Psoas muscle (tissue), 8 donors: Measurements from ENCODE around the gene KLF6. TPM values are rescaled to one million over a fixed set of nuclear protein-coding genes. Genes with fewer than 3 reads are reported as not detected.
A peak's percentile ranks its signal among the peaks of the same experiment; 100 is the strongest.

Experiments
- ATAC-seq, 4 donors: fragments of 200-7000 bp; cut with Tn5 transposase; one replicate each; pipeline ENCODE4 v1.9.1; 2020; ENCODE audit warnings: moderate library complexity in 3 of 4, mild to moderate bottlenecking in 2 of 4
- DNase-seq, 2 donors: peaks; one replicate each; pipeline ENCODE4 v3.0.0-alpha.2; 2020
- H3K27ac ChIP-seq: fragments of 200-600 bp; one replicate; pipeline ENCODE4 v1.8.0; 2022
- H3K27me3 ChIP-seq, 3 donors: fragments of 200-600 bp in 1 of 3; one replicate each; pipeline versions ENCODE4 v1.6.1 to v1.8.0; 2013 to 2022; ENCODE audit warnings: low read length in 2 of 3, mild to moderate bottlenecking in 2 of 3, moderate library complexity in 1 of 3; ENCODE audit not compliant: insufficient read depth in 3 of 3
- H3K36me3 ChIP-seq, 2 donors: fragments of 200-600 bp in 1 of 2; one replicate each; pipeline versions ENCODE4 v1.6.1 to v1.8.0; 2013 to 2022; ENCODE audit warnings: low read depth in 1 of 2, mild to moderate bottlenecking in 1 of 2, moderate library complexity in 1 of 2; ENCODE audit not compliant: insufficient read depth in 1 of 2
- H3K4me1 ChIP-seq: fragments of 200-600 bp; one replicate; pipeline ENCODE4 v1.8.0; 2022
- H3K4me3 ChIP-seq: fragments of 200-600 bp; one replicate; pipeline ENCODE4 v1.8.0; 2022; ENCODE audit warnings: mild to moderate bottlenecking
- H3K9me3 ChIP-seq: fragments of 200-600 bp; one replicate; pipeline ENCODE4 v1.8.0; 2022
- CTCF ChIP-seq: fragments of 200-600 bp; IDR thresholded peaks from one replicate; pipeline ENCODE4 v1.8.0; 2022; ENCODE audit warnings: antibody characterized with exemption
- WGBS, 3 donors: extraction: QIAGEN DNeasy Blood & Tissue Kit; methylation state at CpG; one replicate each; pipeline versions ENCODE4 v1.1.6 to v1.1.7; 2013; 5-methylcytosine and 5-hydroxymethylcytosine counted together
- intact Hi-C, 2 donors: fragments of 100-400 bp; cut with DNase I; formaldehyde crosslinking; loops; one replicate each; pipeline versions ENCODE4 v1.11.0 to v1.14.2; 2022
- polyA plus RNA-seq, 3 donors: library from polyadenylated mRNA; stranded (reverse); fragments of 200-250 nt; gene quantifications; one replicate each; pipeline ENCODE4 v1.2.3, GENCODE V29; 2013
- total RNA-seq, 4 donors: library from RNA; stranded (reverse); fragmentation: NEBNext Ultra II Directional in 2 of 4; extraction: Animal tissue kit (Norgen Biotek cat#: 25700) in 2 of 4; gene quantifications; one replicate each; pipeline versions ENCODE4 v1.2.1 to v1.2.4, GENCODE V29; 2021 to 2023
- donor health status: healthy with polysubstance abuse.
- donor health status: DM: no; HTN: no; CAD: no; lungs with moderate emphysema.
- donor health status: Bipolar disorder and iron deficiency.
- donor health status: healthy.
- donor health status: DM: yes; HTN: yes; CAD: no.
- donor health status: DM: no; HTN: no; CAD: no.
- donor health status: DM: no; HTN: no; CAD: no.
- donor health status: DM: yes; HTN: yes; CAD: no.

The KLF6 gene
- total and polyA plus RNA-seq, 7 donors: 30.4 to 296 (median 135) TPM

GRCh38 chr10:3789621-3790020 lies 4.6 kb upstream of the KLF6 start:
- DNase-seq (no peak), ATAC-seq (no peak)
- H3K36me3 ChIP-seq: no peaks in the 10 kb centered on the region
- no peak for TF ChIP-seq CTCF
- no peak overlapping the region for H3K27ac ChIP-seq
- H3K4me1 ChIP-seq: no peaks in the 10 kb centered on the region
- intact Hi-C loops: loop anchor here in 1 of 2 donors (5.0 to 10.0 kb wide), 2 partner anchors 873 to 975 kb away; no protein-coding TSS in a partner anchor
- H3K4me3 ChIP-seq: no peak overlapping the region
- no peaks in the 10 kb centered on the region for H3K27me3 ChIP-seq
- peaks cover 6% of the 10 kb centered on the region for H3K9me3 ChIP-seq
- WGBS, 3 donors: 47 to 93% (median 91%) methylated on average over 2 of the region's 2 CpGs

- Histone ChIP-seq H3K4me1 (no peaks in the 10 kb centered on the region), H3K27ac (no peak overlapping the region), H3K4me3 (no peak overlapping the region), H3K27me3 (no peaks in the 10 kb centered on the region), H3K9me3 (peaks cover 6% of the 10 kb centered on the region), H3K36me3 (no peaks in the 10 kb centered on the region)
- no peak for TF ChIP-seq CTCF
- DNase-seq: no peak
- intact Hi-C loops: loop anchor here in 1 of 2 donors (2.0 to 10.0 kb wide), 3 partner anchors 15 to 977 kb away; no protein-coding TSS in a partner anchor
- WGBS, 3 donors: 75 to 76% (median 76%) methylated on average over 9 of the region's 9 CpGs
- no peak for ATAC-seq
These were observed 2.8 kb upstream of the KLF6 start for GRCh38 chr10:3787816-3788215.

DNA sequence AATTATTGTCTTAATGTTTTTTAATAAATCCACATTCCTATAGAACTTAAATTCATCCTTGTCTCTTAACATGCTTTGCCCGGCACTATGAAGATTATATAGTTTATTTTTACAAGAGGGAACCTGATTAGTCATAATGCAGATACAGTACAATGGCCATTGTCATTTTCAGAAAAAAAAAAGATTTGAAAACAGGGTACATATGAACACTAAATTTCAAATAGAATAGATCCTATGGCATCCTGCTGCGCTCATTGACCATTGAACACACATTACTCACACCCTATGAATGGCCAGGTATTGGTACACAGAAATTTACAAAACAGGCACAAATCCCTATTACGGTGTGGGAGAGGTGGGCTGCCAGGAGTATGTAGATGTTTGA lies 2.0 kb upstream of the KLF6 start:
- no peaks in the 10 kb centered on the region for H3K27me3 ChIP-seq
- intact Hi-C loops: loop anchor here in 1 of 2 donors (2.0 to 10.0 kb wide), 3 partner anchors 16 to 978 kb away; no protein-coding TSS in a partner anchor
- ATAC-seq (no peak), DNase-seq (no peak)
- peaks cover 0 to 2% of the 10 kb centered on the region in 2 donors for H3K36me3 ChIP-seq
- TF ChIP-seq CTCF: no peak
- H3K4me1 ChIP-seq: no peaks in the 10 kb centered on the region
- no peak overlapping the region for H3K4me3 ChIP-seq
- peak overlapping the region; percentile 100 for H3K27ac ChIP-seq
- H3K9me3 ChIP-seq: peaks cover 6% of the 10 kb centered on the region
- WGBS, 3 donors: 92 to 98% (median 93%) methylated on average over 3 of the region's 3 CpGs

DNA sequence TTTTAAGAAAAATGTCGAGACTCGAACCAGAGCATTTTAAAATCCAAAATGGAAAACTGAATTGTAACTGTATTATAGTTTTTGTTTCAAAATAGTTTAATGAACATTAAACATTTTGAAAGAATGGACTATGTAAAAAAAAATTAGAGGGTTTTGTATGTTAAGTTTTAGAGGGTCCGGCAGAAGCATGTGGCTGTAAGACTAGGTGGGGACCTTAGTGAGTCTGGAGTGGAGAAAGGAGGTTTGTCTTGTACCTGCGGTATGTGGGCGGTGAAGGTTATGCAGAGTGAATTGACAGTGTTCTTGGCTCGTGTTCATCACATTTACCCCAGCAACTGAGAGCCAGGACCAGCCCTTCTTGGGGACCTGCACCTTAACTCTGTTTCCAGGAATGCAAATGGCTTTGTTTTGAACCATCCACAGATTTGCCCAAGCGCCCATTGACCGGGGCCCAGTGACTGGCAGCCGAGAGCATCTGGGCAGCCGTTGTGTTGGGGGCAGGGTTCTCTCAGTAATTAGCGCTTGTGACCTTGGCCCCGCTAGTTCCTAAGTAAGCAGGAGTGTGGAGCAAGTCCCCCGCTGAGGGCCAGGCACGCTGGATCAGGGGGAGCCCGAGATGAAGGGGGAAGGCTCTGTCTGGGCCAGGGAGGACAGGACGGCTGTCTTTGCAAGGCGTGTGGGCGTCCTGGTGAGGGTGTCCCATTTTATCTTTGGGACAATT lies 1.4 kb upstream of the KLF6 start:
- no peak for TF ChIP-seq CTCF
- Histone ChIP-seq H3K4me1 (peaks cover under 1% of the 10 kb centered on the region), H3K4me3 (peak overlapping the region; percentile 95), H3K36me3 (peaks cover 0 to 8% of the 10 kb centered on the region in 2 donors), H3K9me3 (peaks cover 6% of the 10 kb centered on the region), H3K27me3 (no peaks in the 10 kb centered on the region), H3K27ac (peak overlapping the region; percentile 100)
- WGBS, 3 donors: 80 to 84% (median 83%) methylated on average over 18 of the region's 18 CpGs
- intact Hi-C loops: loop anchor here in 1 of 2 donors (2.0 to 10.0 kb wide), 3 partner anchors 16 to 978 kb away; no protein-coding TSS in a partner anchor
- peak; percentile 29 to 68 for DNase-seq
- no peak for ATAC-seq
